Measurements from ENCODE around the gene OR6J1.

Gene OR6J1

DNA sequence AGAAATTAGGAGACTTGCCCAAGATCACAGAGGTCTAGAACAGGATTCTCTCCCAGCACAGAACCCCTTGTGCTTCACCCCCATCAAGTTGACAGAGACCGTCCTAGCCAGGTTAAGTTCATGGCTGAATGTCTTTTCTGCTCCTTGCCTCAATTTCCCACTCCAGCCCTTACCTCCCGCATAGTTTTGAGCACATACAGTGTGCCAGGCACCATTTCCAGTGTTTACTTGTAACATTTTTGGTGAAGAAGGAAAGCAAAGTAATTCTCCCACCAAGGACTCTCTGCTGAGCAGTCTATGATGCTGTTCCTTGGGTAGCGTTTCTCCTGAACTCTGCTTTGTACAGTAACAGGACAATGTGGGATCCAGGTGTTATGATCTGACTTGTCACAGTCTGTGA, 44.8 kb downstream of the OR6J1 start:
- TF ChIP-seq, protein P1, sequence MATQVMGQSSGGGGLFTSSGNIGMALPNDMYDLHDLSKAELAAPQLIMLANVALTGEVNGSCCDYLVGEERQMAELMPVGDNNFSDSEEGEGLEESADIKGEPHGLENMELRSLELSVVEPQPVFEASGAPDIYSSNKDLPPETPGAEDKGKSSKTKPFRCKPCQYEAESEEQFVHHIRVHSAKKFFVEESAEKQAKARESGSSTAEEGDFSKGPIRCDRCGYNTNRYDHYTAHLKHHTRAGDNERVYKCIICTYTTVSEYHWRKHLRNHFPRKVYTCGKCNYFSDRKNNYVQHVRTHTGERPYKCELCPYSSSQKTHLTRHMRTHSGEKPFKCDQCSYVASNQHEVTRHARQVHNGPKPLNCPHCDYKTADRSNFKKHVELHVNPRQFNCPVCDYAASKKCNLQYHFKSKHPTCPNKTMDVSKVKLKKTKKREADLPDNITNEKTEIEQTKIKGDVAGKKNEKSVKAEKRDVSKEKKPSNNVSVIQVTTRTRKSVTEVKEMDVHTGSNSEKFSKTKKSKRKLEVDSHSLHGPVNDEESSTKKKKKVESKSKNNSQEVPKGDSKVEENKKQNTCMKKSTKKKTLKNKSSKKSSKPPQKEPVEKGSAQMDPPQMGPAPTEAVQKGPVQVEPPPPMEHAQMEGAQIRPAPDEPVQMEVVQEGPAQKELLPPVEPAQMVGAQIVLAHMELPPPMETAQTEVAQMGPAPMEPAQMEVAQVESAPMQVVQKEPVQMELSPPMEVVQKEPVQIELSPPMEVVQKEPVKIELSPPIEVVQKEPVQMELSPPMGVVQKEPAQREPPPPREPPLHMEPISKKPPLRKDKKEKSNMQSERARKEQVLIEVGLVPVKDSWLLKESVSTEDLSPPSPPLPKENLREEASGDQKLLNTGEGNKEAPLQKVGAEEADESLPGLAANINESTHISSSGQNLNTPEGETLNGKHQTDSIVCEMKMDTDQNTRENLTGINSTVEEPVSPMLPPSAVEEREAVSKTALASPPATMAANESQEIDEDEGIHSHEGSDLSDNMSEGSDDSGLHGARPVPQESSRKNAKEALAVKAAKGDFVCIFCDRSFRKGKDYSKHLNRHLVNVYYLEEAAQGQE (IDR thresholded peaks at IDR 0.05; ENCODE audit: insufficient read depth in 1 of 2, low read depth in 2 of 2, low read length in 2 of 2), result no peak
- TF ChIP-seq POLR2AphosphoS5 (IDR thresholded peaks at IDR 0.05; ENCODE audit: low read depth, low read length) (no peak), SIN3A (IDR thresholded peaks at IDR 0.05; ENCODE audit: borderline replicate concordance, insufficient read depth, low read length) (no peak), FOXP2 (optimal IDR thresholded peaks at IDR 0.05; ENCODE audit: borderline replicate concordance, extremely low read depth, extremely low read length, insufficient read depth) (no peak), TAF1 (IDR thresholded peaks at IDR 0.05; ENCODE audit: borderline replicate concordance, insufficient read depth, low read length) (no peak)

- TF ChIP-seq SIN3A (IDR thresholded peaks at IDR 0.05; ENCODE audit: borderline replicate concordance, insufficient read depth, low read length), result no peak
- TF ChIP-seq, protein P1 (IDR thresholded peaks at IDR 0.05; ENCODE audit: insufficient read depth in 1 of 2, low read depth in 2 of 2, low read length in 2 of 2), result no peak
- TF ChIP-seq FOXP2 (optimal IDR thresholded peaks at IDR 0.05; ENCODE audit: borderline replicate concordance, extremely low read depth, extremely low read length, insufficient read depth), result no peak
- TF ChIP-seq TAF1 (IDR thresholded peaks at IDR 0.05; ENCODE audit: borderline replicate concordance, insufficient read depth, low read length), result no peak
Observed at GRCh38 chr14:22598896-22599244, 45.3 kb downstream of the OR6J1 start.

DNA sequence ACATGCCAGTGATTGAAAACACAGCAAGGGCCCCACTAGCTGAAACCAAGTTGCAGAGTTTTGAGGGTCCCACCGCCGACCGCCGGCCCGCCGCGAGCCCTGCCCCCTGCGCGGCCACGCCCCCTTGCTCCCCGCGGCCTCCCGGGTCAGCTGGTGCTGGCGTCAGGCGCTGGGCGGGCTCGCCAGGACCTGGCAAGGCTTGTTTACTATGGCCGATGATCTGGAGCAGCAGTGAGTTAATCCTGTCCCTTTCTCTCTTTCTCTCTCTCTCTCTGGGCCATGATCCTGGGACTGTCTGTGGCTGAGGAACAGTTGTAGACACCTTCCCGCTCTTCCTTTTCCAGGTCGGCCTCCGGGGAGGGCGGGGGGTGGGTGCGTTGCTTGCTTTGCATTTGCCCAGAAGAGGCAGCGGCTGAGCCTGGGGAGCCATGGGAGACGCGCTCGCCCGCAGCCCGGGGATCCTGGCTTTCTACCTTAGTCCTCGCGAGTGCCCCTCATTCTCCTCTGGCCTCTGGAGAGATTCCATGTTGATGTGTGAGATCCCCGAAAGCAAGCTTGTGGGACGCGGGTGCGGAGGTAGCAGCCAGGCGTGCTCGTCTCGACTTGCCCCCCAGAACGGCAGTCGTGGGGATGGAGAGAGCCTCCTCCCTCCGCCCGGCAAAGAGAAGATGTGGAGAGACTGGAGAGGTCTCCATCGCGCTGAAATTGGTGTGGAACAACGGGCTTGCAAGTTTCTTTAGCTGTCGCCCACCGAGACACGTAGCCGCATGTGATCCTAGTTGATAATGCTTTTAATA, 45.9 kb downstream of the OR6J1 start, which contains the start of gene ABHD4:
ABHD4 (plus strand) TSS at position 202 of the 797 bp plus-strand sequence; CDS start at position 209, 7 bp downstream.
- peak; percentile 54 for TF ChIP-seq FOXP2 (optimal IDR thresholded peaks at IDR 0.05; ENCODE audit: borderline replicate concordance, extremely low read depth, extremely low read length, insufficient read depth)
- no peak for TF ChIP-seq SIN3A (IDR thresholded peaks at IDR 0.05; ENCODE audit: borderline replicate concordance, insufficient read depth, low read length)

DNA sequence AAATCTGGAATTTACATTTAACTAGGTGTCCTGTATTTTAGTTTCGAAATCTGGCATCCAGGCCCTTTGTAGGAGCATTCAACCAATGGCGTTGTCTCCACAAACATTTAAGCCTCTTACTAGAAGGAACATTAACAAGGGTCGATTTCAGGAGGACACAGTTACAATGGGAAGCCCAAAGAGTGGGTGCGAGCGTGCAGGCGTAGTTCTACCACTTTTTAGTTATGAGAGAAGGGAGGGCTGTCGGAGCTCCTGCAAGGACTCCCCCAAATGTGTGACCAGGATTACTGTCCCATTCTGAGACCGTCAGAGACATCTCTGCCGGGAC, 46.4 kb downstream of the OR6J1 start:
- TF ChIP-seq SIN3A (IDR thresholded peaks at IDR 0.05; ENCODE audit: borderline replicate concordance, insufficient read depth, low read length) (no peak), TAF1 (IDR thresholded peaks at IDR 0.05; ENCODE audit: borderline replicate concordance, insufficient read depth, low read length) (no peak), FOXP2 (optimal IDR thresholded peaks at IDR 0.05; ENCODE audit: borderline replicate concordance, extremely low read depth, extremely low read length, insufficient read depth) (no peak), POLR2AphosphoS5 (IDR thresholded peaks at IDR 0.05; ENCODE audit: low read depth, low read length) (no peak)
- TF ChIP-seq, protein P1 (IDR thresholded peaks at IDR 0.05; ENCODE audit: insufficient read depth in 1 of 2, low read depth in 2 of 2, low read length in 2 of 2), result no peak

DNA sequence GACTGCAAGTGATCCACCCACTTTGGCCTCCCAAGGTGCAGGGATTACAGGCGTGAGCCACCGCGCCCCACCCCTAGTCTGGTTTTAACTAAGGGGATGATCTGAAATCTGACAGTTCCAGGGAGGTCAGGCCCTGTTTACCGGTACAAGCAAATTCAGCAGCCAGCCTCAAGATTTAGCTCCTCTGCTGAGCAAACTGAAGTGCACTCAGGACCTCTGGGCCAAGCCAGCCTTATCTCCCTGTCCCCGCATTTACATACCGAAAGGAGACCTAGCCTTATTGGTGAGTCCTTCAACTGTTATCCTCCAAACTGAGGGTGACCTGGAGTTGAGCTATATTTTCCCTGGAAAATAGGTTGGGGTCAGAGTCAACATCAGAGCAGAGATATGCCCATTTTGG, 46.9 kb downstream of the OR6J1 start:
- TF ChIP-seq TAF1 (IDR thresholded peaks at IDR 0.05; ENCODE audit: borderline replicate concordance, insufficient read depth, low read length) (no peak), FOXP2 (optimal IDR thresholded peaks at IDR 0.05; ENCODE audit: borderline replicate concordance, extremely low read depth, extremely low read length, insufficient read depth) (no peak), POLR2AphosphoS5 (IDR thresholded peaks at IDR 0.05; ENCODE audit: low read depth, low read length) (no peak), SIN3A (IDR thresholded peaks at IDR 0.05; ENCODE audit: borderline replicate concordance, insufficient read depth, low read length) (no peak)
- TF ChIP-seq, protein P1 (IDR thresholded peaks at IDR 0.05; ENCODE audit: insufficient read depth in 1 of 2, low read depth in 2 of 2, low read length in 2 of 2), result no peak
